ENCODE data around the gene RCC2. TPM values are rescaled to one million over a fixed set of nuclear protein-coding genes. Genes with fewer than 3 reads are reported as not detected.

Gene RCC2
- total RNA-seq, 4 donors from 2014 or later = 11.8 to 50.4 (median 25.7) TPM

GRCh38 chr1:17427696-17428660 lies 11.5 kb downstream of the RCC2 start:
- no peaks in the 10 kb centered on the region for H3K36me3 ChIP-seq
- no peaks in the 10 kb centered on the region for H3K9me3 ChIP-seq
- no peak overlapping the region for H3K4me3 ChIP-seq
- TF ChIP-seq CTCF (IDR thresholded peaks at IDR 0.05) (no peak), POLR2A (IDR thresholded peaks at IDR 0.05) (no peak)
- peaks cover 0 to 3% of the 10 kb centered on the region in 2 donors for H3K4me1 ChIP-seq
- intact Hi-C loops (cut with DNase I; ENCODE audit: low total_unique reads) = no loop called here
- no peaks in the 10 kb centered on the region for H3K27me3 ChIP-seq
- no peak overlapping the region for H3K27ac ChIP-seq
- no peak for DNase-seq

GRCh38 chr1:17425806-17426600 lies 13.5 kb downstream of the RCC2 start:
- Histone ChIP-seq H3K4me3 (no peak overlapping the region), H3K4me1 (peaks cover 0 to 3% of the 10 kb centered on the region in 2 donors), H3K27ac (no peak overlapping the region), H3K9me3 (no peaks in the 10 kb centered on the region), H3K27me3 (no peaks in the 10 kb centered on the region), H3K36me3 (no peaks in the 10 kb centered on the region)
- intact Hi-C loops (cut with DNase I; ENCODE audit: low total_unique reads) = no loop called here
- no peak for DNase-seq
- TF ChIP-seq POLR2A (IDR thresholded peaks at IDR 0.05) = no peak
- no peak for TF ChIP-seq CTCF (IDR thresholded peaks at IDR 0.05)

- intact Hi-C loops (cut with DNase I; ENCODE audit: low total_unique reads) = no loop called here
- DNase-seq = peak; percentile 38 to 58
These were observed 15.7 kb downstream of the RCC2 start for GRCh38 chr1:17423781-17424245.

GRCh38 chr1:17422461-17422860 lies 17.0 kb downstream of the RCC2 start:
- Histone ChIP-seq H3K27ac (no peak overlapping the region), H3K27me3 (no peaks in the 10 kb centered on the region), H3K9me3 (no peaks in the 10 kb centered on the region), H3K36me3 (no peaks in the 10 kb centered on the region), H3K4me1 (peaks cover 0 to 3% of the 10 kb centered on the region in 2 donors), H3K4me3 (no peak overlapping the region)
- intact Hi-C loops (cut with DNase I; ENCODE audit: low total_unique reads) = no loop called here
- no peak for TF ChIP-seq POLR2A (IDR thresholded peaks at IDR 0.05)
- DNase-seq = no peak

More at GRCh38 chr1:17423781-17424245, 15.7 kb downstream of the RCC2 start:
- H3K4me1 ChIP-seq = peaks cover 0 to 3% of the 10 kb centered on the region in 2 donors
- H3K9me3 ChIP-seq = no peaks in the 10 kb centered on the region
- no peak for TF ChIP-seq CTCF (IDR thresholded peaks at IDR 0.05)
- no peak for TF ChIP-seq POLR2A (IDR thresholded peaks at IDR 0.05)
- no peaks in the 10 kb centered on the region for H3K27me3 ChIP-seq
- peak overlapping the region; percentile 49 to 56 for H3K27ac ChIP-seq
- no peaks in the 10 kb centered on the region for H3K36me3 ChIP-seq
- no peak overlapping the region for H3K4me3 ChIP-seq

GRCh38 chr1:17420391-17420918 lies 19.0 kb downstream of the RCC2 start:
- H3K9me3 ChIP-seq = no peaks in the 10 kb centered on the region
- DNase-seq = no peak
- peaks cover 0 to 3% of the 10 kb centered on the region in 2 donors for H3K4me1 ChIP-seq
- no peak overlapping the region for H3K4me3 ChIP-seq
- TF ChIP-seq CTCF (IDR thresholded peaks at IDR 0.05) (no peak), POLR2A (IDR thresholded peaks at IDR 0.05) (no peak)
- H3K36me3 ChIP-seq = no peaks in the 10 kb centered on the region
- no peak overlapping the region for H3K27ac ChIP-seq
- no peaks in the 10 kb centered on the region for H3K27me3 ChIP-seq
- intact Hi-C loops (cut with DNase I; ENCODE audit: low total_unique reads) = no loop called here

Data from uterus (tissue), 4 donors.